Fibroblast of skin of abdomen (primary cell): ENCODE measurements around the gene IFNG.
A peak's percentile ranks its signal among the peaks of the same experiment; 100 is the strongest.

Experiments
- DNase-seq: peaks from one replicate; pipeline ENCODE4 v3.0.0-alpha.2; 2013

IFNG gene

GRCh38 chr12:68114606-68115005 lies 44.9 kb downstream of the IFNG start:
- peak; percentile 3 for DNase-seq

DNA sequence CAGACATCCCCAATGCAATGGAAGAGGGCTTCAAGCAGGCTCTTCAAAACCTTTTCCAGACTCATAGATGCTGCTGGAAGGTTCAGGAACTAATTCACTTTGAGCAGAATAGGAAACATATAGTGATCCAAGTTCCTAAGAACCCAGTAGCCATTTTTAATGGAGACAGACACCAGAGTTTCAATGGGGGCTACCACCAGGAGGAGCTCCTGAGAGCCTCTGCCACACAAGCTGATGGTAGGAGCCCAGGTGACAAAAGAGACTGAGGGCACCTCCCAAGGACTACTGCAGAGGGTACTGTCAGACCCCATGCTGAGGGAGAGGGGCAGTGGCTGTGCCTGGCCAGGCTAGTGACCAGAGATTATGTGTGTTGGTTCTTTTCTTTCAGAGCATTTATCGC lies 45.9 kb downstream of the IFNG start:
- no peak for DNase-seq

DNA sequence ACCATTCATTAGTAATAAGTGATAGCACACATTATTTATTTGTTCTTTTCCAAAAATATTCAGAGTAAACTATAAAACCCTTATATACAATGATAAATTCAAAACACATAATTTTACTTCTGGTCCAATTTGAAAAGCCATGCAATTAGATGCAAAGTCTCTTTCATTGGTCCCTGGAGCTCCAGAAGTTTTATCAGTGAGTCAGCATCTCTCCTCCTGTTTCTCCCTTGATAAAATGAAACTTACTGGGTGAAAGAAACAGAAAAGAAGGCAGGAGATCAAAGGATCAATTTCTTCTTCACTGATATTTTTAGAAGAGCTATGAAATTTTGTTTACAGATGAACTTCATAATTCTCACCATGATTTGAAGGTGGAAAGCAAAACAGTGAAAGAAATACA lies 47.5 kb downstream of the IFNG start:
- no peak for DNase-seq

DNA sequence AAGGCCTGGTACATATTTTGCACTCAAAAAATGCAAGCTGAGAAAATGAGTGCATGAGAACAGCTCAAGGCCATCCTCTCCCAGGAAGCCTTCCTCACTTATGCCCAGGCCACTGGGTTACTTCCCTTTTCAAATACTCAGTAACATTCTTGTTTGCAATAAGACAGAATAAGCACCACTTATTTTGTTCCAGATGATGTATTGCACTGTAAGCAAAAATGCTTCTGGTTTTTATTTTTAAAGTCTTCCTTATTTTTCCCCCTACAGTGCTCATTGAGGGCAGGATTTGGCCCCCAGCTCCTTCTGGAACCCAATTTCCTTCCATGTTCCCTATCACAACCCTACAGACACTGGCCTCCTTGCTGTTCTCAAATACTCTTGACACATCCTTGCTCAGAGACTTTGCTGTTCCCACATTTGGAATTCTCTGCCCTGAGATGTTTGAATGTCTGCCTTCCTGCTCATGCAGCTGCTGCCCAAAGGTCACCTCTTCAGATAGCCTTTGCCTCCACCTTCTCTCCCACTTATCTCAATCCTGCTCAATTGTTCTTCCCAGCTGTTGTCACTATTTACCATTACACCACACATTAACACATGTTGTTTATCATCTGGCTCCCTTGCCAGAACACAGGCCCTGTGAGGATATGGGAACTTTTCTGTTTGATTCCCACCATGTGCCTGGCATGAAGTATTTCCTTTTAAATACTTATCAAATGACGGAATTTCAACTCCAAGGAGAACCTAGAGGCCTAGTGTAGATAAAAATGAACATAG lies 49.9 kb downstream of the IFNG start:
- no peak for DNase-seq

DNA sequence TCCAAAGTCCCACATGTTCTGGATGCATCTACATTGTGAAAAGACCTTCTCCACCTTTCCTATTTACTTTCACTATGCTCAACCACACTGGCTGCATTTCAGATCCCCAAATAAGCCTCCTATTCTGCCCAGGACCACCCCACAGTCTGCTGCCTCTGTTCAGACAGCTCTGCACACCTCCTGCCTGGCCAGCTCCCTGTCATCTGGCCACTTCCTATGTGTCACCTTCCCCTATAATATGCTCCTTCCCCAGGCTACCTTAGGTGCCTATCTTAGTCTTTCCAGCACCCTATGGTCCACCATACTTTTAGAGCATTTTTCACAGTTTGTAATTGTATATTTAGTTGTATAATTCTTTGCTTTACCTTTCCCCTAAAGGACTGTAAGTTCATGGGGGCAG lies 50.5 kb downstream of the IFNG start:
- no peak for DNase-seq

DNA sequence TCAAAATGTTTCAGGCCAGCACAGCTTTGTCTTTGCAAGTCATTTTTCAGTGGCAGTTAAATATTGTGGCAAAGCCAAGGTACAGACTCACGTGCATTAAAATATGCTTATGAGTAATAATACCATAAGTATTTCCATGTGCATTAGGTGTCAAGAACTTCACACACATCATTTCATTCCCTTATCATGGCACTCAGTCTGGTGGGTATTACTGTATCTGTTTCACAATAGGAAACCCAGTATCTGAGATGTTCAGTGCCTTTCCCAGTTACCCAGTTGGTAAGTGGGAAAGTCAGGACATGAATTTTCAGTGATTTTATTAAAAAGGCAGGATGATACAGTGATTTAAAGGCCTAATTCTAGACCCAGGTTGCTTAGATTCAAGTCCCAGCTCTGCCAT lies 52.9 kb downstream of the IFNG start:
- no peak for DNase-seq

DNA sequence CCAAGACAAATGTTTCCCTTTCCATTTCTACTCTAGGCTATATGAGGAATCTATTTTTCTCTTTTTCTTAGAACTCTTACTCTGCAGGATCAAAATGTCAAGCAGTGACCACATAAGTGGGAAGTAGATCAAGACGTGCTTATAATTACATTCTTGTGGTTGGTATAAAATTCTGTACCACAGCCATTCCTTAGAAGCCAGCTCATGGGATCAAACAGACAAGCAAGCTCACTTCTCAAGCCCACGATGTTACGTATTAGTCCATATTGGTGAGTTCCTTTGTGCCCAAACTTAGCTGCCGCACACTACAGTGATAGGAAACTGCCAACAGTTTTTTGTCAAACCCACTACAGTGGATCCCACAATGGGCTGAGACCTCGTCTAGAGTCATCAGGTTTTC lies 53.4 kb downstream of the IFNG start:
- DNase-seq = peak; percentile 51
